Stimulated activated CD8-positive, alpha-beta memory T cell treated with anti-CD3 and anti-CD28 coated beads, Interleukin-7, amount 100 ng/mL, for 4 hours (primary cell): ENCODE results near the gene LGSN.
"Not testable (repeated sequence)": the region's sequence is repeated elsewhere in the genome, so short reads cannot be mapped to it uniquely, and the experiment has no call there.

ENCODE experiments used
- DNase-seq, 2 donors: peaks; one replicate each; pipeline ENCODE4 v3.0.0-alpha.2; 2020; ENCODE audit warnings: low read depth in 2 of 2

LGSN gene, protein sequence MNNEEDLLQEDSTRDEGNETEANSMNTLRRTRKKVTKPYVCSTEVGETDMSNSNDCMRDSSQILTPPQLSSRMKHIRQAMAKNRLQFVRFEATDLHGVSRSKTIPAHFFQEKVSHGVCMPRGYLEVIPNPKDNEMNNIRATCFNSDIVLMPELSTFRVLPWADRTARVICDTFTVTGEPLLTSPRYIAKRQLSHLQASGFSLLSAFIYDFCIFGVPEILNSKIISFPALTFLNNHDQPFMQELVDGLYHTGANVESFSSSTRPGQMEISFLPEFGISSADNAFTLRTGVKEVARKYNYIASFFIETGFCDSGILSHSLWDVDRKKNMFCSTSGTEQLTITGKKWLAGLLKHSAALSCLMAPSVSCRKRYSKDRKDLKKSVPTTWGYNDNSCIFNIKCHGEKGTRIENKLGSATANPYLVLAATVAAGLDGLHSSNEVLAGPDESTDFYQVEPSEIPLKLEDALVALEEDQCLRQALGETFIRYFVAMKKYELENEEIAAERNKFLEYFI

DNA sequence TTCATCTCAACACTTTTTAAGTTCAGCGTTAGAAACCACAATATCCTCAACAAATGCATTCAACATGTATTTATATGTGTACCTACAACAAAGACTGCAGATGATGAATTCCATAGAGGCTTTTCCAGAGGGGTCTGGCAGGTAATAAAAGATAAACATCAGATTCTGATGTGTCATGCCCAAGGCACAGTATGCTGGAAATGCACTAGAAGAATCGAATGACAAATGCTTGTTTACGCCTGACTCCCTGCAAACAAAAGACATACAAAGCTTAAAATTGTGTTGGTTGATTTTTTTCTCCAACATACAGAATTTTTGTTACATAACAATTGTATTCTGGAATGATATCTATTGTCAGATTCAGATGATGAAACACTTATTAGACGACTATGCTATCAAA is at the start of gene LGSN:
Gene LGSN, minus strand, starts transcription at position 45 of the 400 bp plus-strand sequence. Its CDS starts 40 bp downstream, at position 5.
- DNase-seq = no peak

DNA sequence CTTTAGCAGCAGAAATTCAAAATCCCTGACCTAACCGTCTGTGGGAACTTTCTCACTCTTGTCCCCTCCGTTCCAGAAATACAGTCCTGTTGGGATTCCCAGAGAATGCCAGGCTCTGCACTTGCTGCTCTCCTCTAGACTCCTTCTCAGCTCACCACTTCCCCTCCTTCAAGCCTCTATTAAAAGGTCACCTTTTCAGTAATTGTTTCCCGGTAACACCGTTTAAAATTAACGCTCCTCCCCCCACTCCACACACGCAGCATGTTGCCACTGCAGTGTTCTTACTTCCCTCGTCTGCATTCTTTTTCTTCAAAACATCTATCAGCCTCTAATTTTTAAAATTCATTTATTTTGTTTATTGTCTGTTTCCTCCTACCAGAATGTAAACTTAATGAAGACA is 48.6 kb upstream of the LGSN start:
- no peak for DNase-seq

DNA sequence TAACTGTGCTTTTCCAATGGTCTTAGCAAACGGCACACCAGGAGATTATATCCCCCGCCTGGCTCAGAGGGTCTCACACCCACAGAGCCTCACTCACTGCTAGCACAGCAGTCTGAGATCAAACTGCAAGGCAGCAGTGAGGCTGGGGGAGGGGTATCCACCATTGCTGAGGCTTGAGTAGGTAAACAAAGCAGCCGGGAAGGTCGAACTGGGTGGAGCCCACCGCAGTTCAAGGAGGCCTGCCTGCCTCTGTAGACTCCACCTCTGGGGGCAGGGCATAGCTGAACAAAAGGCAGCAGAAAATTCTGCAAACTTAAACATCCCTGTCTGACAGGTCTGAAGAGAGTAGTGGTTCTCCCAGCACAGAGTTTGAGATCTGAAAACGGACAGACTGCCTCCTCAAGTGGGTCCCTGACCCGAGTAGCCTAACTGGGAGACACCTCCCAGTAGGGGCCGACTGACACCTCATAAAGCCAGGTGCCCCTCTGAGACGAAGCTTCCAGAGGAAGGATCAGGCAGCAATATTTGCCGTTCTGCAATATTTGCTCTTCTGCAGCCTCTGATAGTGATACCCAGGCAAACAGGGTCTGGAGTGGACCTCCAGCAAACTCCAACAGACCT is 42.8 kb upstream of the LGSN start:
- not testable (repeated sequence) for DNase-seq

DNA sequence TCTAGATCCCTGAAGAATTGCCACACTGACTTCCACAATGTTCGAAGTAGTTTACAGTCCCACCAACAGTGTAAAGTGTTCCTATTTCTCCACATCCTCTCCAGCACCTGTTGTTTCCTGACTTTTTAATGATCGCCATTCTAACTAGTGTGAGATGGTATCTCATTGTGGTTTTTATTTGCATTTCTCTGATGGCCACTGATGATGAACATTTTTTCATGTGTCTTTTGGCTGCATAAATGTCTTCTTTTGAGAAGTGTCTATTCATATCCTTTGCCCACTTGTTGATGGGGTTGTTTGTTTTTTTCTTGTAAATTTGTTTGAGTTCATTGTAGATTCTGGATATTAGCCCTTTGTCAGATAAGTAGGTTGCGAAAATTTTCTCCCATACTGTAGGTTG is 37.6 kb upstream of the LGSN start:
- DNase-seq = not testable (repeated sequence)

DNA sequence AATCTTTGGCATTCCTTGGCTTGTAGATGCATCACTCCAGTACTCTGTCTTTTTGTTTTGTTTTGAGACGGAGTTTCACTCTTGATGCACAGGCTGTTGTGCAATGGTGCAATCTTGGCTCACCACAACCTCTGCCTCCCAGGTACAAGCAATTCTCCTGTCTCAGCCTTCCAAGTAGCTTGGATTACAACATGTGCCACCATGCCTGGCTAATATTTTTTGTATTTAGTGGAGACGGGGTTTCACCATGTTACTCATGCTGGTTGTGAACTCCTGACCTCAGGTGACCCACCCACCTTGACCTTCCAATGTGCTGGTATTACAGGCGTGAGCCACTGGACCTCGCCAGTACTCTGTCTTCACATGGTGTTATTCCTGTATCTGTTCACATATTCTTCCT is 35.8 kb upstream of the LGSN start:
- DNase-seq = no peak

DNA sequence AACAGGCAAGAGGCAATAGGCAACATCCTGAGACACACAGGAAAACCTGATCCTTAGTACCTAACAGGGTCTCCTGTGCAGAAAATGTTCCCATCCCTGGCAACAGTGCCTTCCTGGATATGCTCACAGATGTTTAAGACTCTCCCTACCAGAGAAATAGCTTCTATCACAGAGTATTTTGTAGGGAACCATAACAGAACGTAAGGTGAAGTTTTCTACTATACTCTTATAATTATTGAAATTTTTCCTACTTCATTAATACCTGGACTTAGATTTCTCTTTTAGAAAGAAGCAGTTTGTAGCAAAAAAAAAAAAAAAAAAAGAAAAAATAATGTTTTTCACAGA is 33.5 kb upstream of the LGSN start:
- DNase-seq = no peak

DNA sequence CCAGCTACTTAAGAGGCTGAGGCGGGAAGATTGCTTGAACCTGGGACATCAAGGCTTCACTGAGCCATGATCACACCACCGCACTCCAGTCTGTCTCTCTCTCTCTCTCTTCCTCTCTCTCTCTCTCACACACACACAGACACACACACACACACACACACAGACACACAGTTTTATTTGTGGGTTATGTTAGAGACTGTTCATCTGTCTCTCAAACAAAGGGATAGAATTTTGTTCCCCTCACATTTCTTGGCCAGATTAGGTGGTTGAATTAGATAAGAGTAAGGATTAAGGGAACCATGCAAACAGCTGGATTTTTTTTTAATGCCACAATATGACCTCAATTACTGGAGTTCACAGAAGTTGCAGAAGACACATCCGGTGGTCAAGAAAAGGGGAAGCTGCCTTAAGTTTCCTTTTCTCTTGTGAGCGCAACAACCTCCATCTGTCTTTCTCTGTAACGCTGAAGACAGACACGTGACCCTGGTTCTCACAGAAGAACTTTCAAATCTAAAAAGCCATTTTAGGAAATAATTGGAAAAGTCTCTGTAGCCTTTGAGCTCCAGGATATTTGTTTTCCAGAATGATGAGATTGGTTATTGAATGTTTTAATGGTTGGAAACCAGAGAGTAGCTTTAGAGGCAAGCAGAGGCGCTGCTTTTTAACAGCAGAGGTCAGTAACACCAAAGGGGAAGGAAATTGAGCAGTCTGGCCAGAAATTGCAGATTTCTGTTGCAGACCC is 32.9 kb upstream of the LGSN start:
- DNase-seq = no peak

DNA sequence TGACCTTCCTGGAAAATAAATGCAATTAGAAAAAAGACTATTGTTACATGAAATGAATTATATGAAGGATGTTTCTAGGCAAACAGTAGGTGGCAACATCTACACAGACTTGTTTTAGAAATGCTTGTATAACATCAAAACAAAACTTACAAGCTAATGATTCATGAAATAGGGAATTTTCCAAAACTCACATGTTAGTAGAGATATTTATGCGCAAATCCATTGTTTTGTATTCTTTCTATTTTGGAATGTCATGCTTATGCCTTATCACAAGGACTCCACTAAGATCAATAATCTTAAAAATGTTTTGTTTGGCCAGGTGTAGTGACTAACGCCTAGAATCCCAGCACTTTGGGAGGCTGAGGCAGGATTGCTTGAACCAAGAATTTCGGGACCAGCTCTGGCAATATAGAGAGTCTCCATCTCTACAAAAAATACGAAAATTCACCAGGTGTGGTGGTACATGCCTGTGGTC is 32.3 kb upstream of the LGSN start:
- DNase-seq = no peak

DNA sequence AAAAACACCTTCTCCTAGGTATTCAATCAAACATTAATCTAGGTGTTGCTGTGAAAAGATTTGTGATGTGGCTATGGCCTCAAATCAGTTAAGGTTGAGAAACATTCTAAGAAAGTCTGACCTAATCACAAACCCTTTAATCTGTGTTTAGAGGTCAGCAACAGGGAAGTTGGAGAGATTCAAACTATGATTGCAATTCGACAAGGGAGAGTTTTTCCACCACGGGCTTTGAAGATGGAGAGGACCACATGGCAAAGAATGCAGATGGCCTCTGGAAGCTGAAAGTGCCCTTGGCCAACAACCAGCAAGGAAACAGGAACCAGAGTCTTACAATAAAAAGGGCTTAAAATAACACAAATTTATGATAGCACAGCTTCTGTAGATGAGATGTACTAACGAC is 29.6 kb upstream of the LGSN start:
- no peak for DNase-seq

DNA sequence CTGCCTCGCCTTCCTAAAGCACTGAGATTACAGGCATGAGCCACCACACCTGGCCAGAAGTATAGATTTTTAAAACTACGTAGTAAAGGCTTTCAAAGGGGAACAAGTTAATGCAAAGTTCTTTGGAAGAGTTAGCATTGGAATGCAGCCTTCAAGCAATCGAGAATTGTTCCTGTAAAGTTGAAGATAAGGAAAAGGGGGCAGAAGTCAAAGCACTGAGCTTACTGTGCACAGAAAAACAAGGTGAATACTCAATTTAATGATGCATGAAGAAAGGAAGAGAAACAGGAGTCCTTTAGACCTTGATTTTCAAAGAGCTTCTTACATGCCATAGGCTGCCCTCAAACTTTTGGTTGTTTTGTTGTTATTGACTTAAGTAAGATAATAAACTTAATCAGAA is 29.1 kb upstream of the LGSN start:
- no peak for DNase-seq

DNA sequence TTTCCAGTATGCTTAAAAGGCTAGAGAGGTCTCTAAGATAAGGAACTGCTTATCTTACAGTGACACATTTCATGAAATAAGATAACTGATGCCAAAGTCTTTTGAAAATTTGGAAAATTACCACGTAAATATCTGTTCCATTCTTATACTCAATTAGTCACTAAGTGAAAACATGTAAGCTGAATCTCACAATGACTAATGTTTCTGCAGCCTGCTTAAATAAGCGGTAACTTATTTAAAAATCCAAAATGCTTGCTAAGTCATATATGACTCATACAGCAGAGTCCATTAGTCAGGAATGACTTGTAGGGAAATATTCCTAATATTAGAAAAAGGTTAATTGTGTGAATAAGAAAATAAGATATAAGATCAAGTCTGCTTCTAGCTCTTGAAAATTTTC is 27.8 kb upstream of the LGSN start:
- no peak for DNase-seq

DNA sequence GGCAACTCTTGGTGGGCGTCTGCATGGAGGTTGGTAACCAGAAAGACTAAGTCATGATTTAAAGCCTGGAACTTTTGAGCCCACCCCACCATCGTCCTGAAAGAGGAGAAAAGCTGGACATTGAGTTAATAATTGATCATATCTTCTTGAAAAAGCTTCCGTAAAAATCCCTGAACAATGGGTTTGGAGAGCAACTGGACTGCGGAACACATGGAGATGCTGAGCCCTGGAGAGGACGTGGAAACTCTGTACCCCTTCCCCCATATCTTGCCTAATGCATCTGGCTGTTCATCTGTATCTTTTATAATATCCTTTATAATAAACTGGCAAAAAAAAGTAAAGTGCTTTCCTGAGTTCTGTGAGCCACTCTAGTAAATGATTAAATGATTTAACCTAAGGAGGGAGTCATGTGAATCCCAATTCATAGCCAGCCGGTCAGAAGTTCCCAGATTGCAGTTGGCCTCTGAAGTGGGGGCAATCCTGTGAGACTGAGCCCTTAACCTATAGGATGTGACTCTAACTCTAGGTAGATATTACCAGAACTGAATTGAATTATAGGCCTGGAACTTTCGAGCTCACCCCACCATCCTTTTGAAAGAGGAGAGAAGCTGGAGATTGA is 26.5 kb upstream of the LGSN start:
- DNase-seq = no peak

DNA sequence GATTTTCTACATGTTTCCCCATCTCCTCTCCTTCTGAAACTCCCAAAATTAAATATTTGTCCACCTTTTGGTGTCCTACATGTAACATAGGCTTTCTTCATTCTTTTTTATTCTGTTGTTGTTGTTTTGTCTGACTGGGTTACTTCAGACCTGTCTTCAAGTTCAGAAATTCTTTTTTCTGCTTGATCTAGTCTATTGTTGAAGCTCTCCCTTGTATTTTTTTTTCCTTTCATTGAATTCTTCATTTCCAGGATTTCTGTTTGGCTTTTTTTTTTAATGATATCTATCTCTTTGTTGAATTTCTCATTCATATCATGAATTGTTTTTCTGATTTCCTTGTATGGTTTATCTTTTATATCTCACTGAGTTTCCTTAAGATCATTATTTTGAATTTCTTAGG is 20.6 kb upstream of the LGSN start:
- DNase-seq = no peak

DNA sequence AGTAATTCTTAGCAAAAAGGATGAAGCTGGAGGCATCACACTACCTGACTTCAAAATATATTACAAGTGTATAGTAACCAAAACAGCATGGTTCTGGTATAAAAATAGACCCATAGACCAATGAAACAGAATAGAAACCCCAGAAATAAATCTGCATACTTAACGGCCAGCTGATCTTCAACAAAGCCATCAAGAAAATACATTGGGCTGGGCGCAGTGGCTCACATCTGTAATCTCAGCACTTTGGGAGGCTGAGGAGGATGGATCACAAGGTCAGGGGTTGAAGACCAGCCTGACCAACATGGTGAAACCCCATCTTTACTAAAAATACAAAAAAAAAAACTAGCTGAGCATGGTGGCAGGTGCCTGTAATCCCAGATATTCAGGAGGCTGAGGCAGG is 14.9 kb upstream of the LGSN start:
- DNase-seq = not testable (repeated sequence)

DNA sequence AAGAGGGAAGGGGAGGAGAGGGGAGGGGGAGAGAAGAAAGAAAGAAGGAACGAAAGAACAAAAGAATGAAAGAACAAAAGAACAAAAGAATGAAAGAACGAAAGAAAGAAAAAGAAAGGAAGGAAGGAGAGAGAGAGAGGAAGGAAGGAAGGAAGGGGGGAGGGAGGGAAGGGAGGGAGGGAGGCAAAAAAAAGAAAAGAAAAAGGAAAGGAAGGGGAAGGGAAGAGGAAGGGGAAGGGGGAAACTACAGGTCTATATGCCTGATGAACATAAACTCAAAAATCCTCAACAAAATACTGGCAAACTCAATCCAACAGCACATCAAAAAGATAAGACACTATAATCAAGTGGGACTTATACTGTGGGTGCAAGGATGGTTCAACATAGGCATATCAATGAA is 13.7 kb upstream of the LGSN start:
- no peak for DNase-seq

DNA sequence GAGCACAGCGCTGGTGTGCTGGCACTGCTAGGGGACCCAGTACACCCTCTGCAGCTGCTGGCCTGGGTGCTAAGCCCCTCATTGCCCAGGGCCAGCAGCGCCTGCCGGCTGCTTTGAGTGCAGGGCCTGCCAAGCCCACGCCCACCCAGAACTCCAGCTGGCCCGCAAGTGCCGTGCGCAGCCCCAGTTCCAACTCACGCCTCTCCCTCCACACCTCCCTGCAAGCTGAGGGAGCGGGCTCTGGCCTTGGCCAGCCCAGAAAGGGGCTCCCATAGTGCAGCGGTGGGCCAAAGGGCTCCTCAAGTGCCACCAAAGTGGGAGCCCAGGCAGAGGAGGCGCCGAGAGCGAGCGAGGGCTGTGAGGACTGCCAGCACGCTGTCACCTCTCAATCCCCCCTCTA is 6.8 kb upstream of the LGSN start:
- DNase-seq = not testable (repeated sequence)

DNA sequence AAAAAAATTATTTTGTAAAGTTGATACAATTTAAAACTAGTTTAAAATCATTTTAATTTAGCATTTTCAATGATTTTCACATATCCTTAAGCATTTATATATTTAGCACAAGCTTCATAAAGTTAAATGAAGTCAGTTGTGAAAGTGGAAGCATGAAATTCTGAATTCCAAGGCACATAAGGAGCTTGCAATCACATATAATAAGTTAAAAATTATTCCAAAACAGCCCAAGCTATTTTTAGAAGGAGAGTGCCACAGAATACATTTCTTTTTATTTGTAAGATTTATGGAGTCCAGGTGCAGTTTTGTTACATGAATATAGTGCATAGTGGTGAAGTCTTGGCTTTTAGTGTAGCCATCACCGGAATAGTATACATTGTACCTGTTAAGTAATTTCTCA is 3.2 kb upstream of the LGSN start:
- DNase-seq = no peak

DNA sequence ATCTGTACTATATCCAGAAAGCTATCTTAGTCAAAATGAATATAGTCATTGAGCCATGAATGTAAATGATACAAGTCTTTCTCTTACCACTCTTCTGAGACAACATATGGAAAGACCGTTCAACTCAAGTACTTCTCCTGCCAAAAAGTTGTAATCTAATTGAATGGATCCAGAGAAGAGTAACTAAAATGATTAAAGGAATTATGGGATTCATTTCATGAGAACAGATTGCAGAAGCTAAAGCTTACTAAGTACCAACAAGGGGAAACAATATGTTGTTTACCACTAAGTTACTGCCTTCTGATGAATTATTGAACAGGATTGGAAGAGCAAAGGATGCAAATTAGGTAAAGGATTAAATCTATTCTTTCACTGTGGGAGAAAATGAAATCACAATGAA is 2.0 kb upstream of the LGSN start:
- DNase-seq = no peak

DNA sequence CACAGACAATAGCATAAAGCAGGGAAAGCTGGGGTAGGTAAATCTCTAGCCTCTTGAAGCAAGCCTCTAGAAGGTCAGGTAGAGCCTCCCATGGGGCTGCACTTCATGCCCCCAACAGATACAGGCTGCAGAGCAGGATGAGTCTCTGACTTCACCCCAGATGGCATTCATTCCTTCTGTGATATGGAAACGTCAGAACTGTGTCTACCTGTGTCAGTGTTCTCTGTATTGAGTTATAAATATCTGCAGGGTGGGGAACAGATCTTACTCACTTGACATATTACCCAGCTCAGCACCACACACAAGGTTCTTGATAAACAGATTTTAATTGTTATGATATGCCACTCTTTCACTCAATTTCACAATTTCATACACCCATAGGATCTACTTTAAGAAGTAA is 2.1 kb downstream of the LGSN start:
- DNase-seq = no peak

DNA sequence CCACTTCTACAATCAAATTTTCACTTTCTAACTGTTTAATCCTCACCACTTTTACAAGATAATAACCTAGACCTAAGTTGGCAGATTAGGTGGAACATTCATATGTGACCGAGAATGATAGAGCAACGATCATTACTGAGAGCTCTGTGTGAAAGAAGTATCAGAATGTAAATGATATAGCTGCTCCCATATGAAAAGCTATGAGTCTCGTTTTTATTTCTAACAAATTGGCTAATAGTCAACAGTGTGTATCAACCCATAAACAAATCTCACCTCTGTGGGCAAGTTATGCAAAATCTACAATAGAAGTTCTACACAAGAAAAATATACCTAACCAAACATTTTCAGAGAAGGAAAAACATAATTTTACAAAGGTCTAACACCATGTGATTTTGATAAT is 3.7 kb downstream of the LGSN start:
- no peak for DNase-seq

DNA sequence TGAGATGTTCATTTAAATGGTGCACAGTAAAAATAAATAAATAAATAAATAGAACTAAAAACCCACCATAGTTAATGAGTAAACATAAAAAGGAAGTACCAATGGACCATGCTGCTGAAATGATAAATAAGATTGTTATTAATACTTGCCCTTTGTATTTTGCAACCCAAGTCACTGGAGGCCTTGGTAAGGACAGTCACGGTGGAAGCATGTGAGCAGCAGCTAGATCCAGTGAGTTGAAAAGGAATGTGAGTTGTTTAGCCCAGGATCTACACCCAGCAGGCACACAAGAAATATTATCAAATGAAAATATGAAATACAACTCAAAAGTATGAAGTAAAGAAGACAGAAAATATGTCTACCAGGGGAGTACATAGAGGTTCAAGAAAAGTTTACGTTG is 6.7 kb downstream of the LGSN start:
- no peak for DNase-seq

DNA sequence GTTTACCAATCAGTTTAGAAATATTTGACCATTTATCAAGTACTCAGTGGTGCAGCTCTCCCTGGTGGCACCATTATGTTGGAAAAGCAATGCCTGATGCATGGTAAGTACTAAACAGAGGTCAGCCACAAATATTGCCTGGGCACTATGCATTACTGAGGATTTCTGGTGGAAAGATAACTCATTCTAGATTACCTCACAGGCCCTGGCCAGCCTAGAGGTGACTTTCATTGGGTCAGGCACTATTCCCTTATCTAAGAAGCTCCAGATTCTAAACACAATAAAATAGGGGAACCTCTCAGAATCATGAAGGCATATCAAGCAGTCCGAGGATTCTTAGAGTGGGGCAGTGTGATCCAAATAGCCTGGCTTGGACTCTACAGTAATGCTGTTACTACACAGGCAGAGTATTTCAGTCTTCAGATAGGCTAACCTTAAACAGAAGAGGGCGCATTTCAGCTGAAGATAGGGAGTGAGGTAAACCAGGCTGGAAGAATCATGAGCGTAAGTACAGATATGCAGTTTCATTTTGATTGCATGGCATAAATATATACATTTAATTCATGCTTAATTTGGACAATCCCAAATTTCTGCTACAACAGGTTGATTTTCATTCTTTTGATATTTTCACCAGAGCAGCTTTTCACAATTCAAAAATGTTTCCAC is 12.1 kb downstream of the LGSN start:
- no peak for DNase-seq
